Activated CD8-positive, alpha-beta T cell treated with anti-CD3 and anti-CD28 coated beads, Interleukin-2, amount 10 ng/mL, durations not matched to agents 7 days and 5 days (primary cell): Measurements from ENCODE around the gene SLC2A3. TPM values are rescaled to one million over a fixed set of nuclear protein-coding genes. Genes with fewer than 3 reads are reported as not detected.
"Not testable (repeated sequence)": the region's sequence is repeated elsewhere in the genome, so short reads cannot be mapped to it uniquely, and the experiment has no call there.

Experiments
- ATAC-seq: fragments of 150-1000 bp; cut with Tn5 transposase; one replicate; pipeline ENCODE4 v1.10.0; 2021; ENCODE audit warnings: moderate library complexity
- CTCF ChIA-PET: fragments of 350-600 bp; sonication (Branson Sonifier 250); formaldehyde crosslinking; loops from one replicate; lab custom pipeline; 2021; ENCODE audit warnings: antibody characterized with exemption; lab: Charles Lee
- POLR2A ChIA-PET: fragments of 350-600 bp; sonication (Branson Sonifier 250); formaldehyde crosslinking; loops from one replicate; lab custom pipeline; 2021; ENCODE audit warnings: antibody characterized with exemption; lab: Charles Lee
- DNase-seq: peaks from one replicate; pipeline ENCODE4 v3.0.0-alpha.2; 2020
- H3K27ac Mint-ChIP-seq: one replicate; pipeline ENCODE4 v1.8.0; 2021; ENCODE audit warnings: mild to moderate bottlenecking, mixed read lengths
- H3K27me3 Mint-ChIP-seq: one replicate; pipeline ENCODE4 v1.8.0; 2021; ENCODE audit warnings: low read depth, mixed read lengths
- H3K36me3 Mint-ChIP-seq: one replicate; pipeline ENCODE4 v1.8.0; 2021; ENCODE audit warnings: low read depth, mixed read lengths
- H3K4me1 Mint-ChIP-seq: one replicate; pipeline ENCODE4 v1.8.0; 2021; ENCODE audit warnings: low read depth, mixed read lengths
- H3K4me3 Mint-ChIP-seq: one replicate; pipeline ENCODE4 v1.8.0; 2021; ENCODE audit warnings: mild to moderate bottlenecking, mixed read lengths
- H3K9me3 Mint-ChIP-seq: one replicate; pipeline ENCODE4 v1.8.0; 2022; ENCODE audit warnings: mixed read lengths; ENCODE audit not compliant: insufficient read depth
- total RNA-seq, 2 experiments: library from RNA; stranded (reverse); gene quantifications; one replicate each; pipeline ENCODE4 v1.2.3, GENCODE V29; 2021

Gene SLC2A3
- total RNA-seq, 2 experiments from 2014 or later, result 255 to 266 TPM

- ATAC-seq, H3K36me3 Mint-ChIP-seq, H3K27ac Mint-ChIP-seq, H3K27me3 Mint-ChIP-seq, POLR2A ChIA-PET, H3K4me3 Mint-ChIP-seq, H3K9me3 Mint-ChIP-seq, DNase-seq, H3K4me1 Mint-ChIP-seq: not testable (repeated sequence)
- CTCF ChIA-PET, result interaction anchor here (1.0 kb wide), 1 partner anchor 14 kb away, joined by 3 read pairs; no protein-coding TSS in a partner anchor
Measured at GRCh38 chr12:7880952-7881735, 54.8 kb downstream of the SLC2A3 start.

GRCh38 chr12:7879246-7879645, 56.7 kb downstream of the SLC2A3 start:
- H3K27me3 Mint-ChIP-seq, result peaks cover 1% of the 10 kb centered on the region
- no peak overlapping the region for H3K4me3 Mint-ChIP-seq
- DNase-seq (no peak), ATAC-seq (no peak)
- H3K36me3 Mint-ChIP-seq, result no peaks in the 10 kb centered on the region
- ChIA-PET CTCF (no interaction called here), POLR2A (no interaction called here)
- no peak overlapping the region for H3K27ac Mint-ChIP-seq
- no peaks in the 10 kb centered on the region for H3K4me1 Mint-ChIP-seq
- H3K9me3 Mint-ChIP-seq, result no peaks in the 10 kb centered on the region

- ChIA-PET CTCF (interaction anchor here (0.5 kb wide), 1 partner anchor 45 kb away, joined by 3 read pairs; no protein-coding TSS in a partner anchor), POLR2A (no interaction called here)
- Mint-ChIP-seq H3K9me3 (no peaks in the 10 kb centered on the region), H3K27ac (no peak overlapping the region), H3K36me3 (no peaks in the 10 kb centered on the region), H3K27me3 (peaks cover 13% of the 10 kb centered on the region), H3K4me1 (peaks cover 1% of the 10 kb centered on the region), H3K4me3 (no peak overlapping the region)
- ATAC-seq (no peak), DNase-seq (no peak)
Measured at GRCh38 chr12:7877420-7877819, 58.6 kb downstream of the SLC2A3 start.

GRCh38 chr12:7872566-7873319, 63.2 kb downstream of the SLC2A3 start, which contains the start of gene SLC2A14:
Gene SLC2A14 (minus strand): TSS chr12:7872915. CDS start chr12:7869880, 3,035 bp downstream.
- no peak for ATAC-seq
- Mint-ChIP-seq H3K27ac (no peak within 1 kb of the TSS), H3K4me1 (peaks cover 1% of the 10 kb centered on the region), H3K9me3 (no peaks in the 10 kb centered on the region), H3K4me3 (no peak within 1 kb of the TSS), H3K27me3 (peaks cover 38% of the 10 kb centered on the region), H3K36me3 (no peaks in the 10 kb centered on the region)
- POLR2A ChIA-PET, result no interaction called here
- no peak for DNase-seq
- CTCF ChIA-PET, result no interaction called here

- no peaks in the 10 kb centered on the region for H3K9me3 Mint-ChIP-seq
- no peak overlapping the region for H3K4me3 Mint-ChIP-seq
- DNase-seq, result no peak
- POLR2A ChIA-PET, result no interaction called here
- H3K27me3 Mint-ChIP-seq, result peaks cover 38% of the 10 kb centered on the region
- no peak overlapping the region for H3K27ac Mint-ChIP-seq
- no peaks in the 10 kb centered on the region for H3K36me3 Mint-ChIP-seq
- CTCF ChIA-PET, result interaction anchor here (1.0 to 1.3 kb wide), 3 partner anchors 9 to 36 kb away, joined by 3 read pairs; no protein-coding TSS in a partner anchor
- peaks cover 13% of the 10 kb centered on the region for H3K4me1 Mint-ChIP-seq
- no peak for ATAC-seq
Measured at GRCh38 chr12:7870335-7870734, 65.7 kb downstream of the SLC2A3 start.

Other genes starting within 250 kb of the SLC2A3 start
- gene GDF3, start 240.4 kb downstream of the SLC2A3 start, total RNA-seq, result not detected
- gene DPPA3, start 224.8 kb downstream of the SLC2A3 start, total RNA-seq, result not detected
- gene CLEC4C, start 188.8 kb downstream of the SLC2A3 start, total RNA-seq, result not detected
- gene NANOGNB, start 171.0 kb downstream of the SLC2A3 start, total RNA-seq, result not detected
- not detected for gene NANOG, start 146.8 kb downstream of the SLC2A3 start, total RNA-seq
- under 1 TPM; 0.13 to 0.18 TPM for gene SLC2A14, start 63.3 kb downstream of the SLC2A3 start, total RNA-seq
- 10 to 100 TPM; 16.9 to 17.1 TPM for gene FOXJ2, start 96.5 kb upstream of the SLC2A3 start, total RNA-seq
- gene C3AR1, start 130.2 kb upstream of the SLC2A3 start, total RNA-seq, result 1 to 10 TPM; 8.8 to 9.1 TPM
- gene NECAP1, start 146.1 kb upstream of the SLC2A3 start, total RNA-seq, result 10 to 100 TPM; 31.9 to 34.3 TPM
- gene CLEC4A, start 187.4 kb upstream of the SLC2A3 start, total RNA-seq, result under 1 TPM in 1 of 2 experiments, not detected in 1; 0.34 TPM
- gene ZNF705A, start 220.8 kb upstream of the SLC2A3 start, total RNA-seq, result not detected